ENCODE results near the gene GATC.
"Not testable (repeated sequence)": the region's sequence is repeated elsewhere in the genome, so short reads cannot be mapped to it uniquely, and the experiment has no call there.

Gene GATC

GRCh38 chr12:120437735-120438494 is 8.3 kb upstream of the GATC start, which contains the start of gene COX6A1:
TSS of gene COX6A1 (plus strand) at chr12:120438113. CDS start at chr12:120438127, 14 bp downstream.
- DNase-seq (ENCODE audit: low read depth), result peak; percentile 99

- DNase-seq (ENCODE audit: low read depth), result no peak
Observed at GRCh38 chr12:120438495-120439198, 7.6 kb upstream of the GATC start.

GRCh38 chr12:120439646-120440247 is 6.5 kb upstream of the GATC start:
- DNase-seq (ENCODE audit: low read depth), result peak; percentile 65

GRCh38 chr12:120444676-120445075 is 1.6 kb upstream of the GATC start:
- no peak for DNase-seq (ENCODE audit: low read depth)

- DNase-seq (ENCODE audit: low read depth), result not testable (repeated sequence)
Observed at GRCh38 chr12:120446844-120447178, 567 bp downstream of the GATC start.

GRCh38 chr12:120447992-120448391 is 1.7 kb downstream of the GATC start:
- no peak for DNase-seq (ENCODE audit: low read depth)

- peak; percentile 27 for DNase-seq (ENCODE audit: low read depth)
Observed at GRCh38 chr12:120452524-120452923, 6.3 kb downstream of the GATC start.

GRCh38 chr12:120453060-120453750 is 7.0 kb downstream of the GATC start:
- DNase-seq (ENCODE audit: low read depth), result no peak

GRCh38 chr12:120453977-120454376 is 7.7 kb downstream of the GATC start:
- peak; percentile 33 for DNase-seq (ENCODE audit: low read depth)

GRCh38 chr12:120455302-120455701 is 9.1 kb downstream of the GATC start:
- DNase-seq (ENCODE audit: low read depth), result no peak

GRCh38 chr12:120457133-120457532 is 10.9 kb downstream of the GATC start:
- DNase-seq (ENCODE audit: low read depth), result peak; percentile 12

- DNase-seq (ENCODE audit: low read depth), result no peak
Observed at GRCh38 chr12:120460157-120460556, 13.9 kb downstream of the GATC start.

- no peak for DNase-seq (ENCODE audit: low read depth)
Observed at GRCh38 chr12:120462099-120462640, 15.9 kb downstream of the GATC start.

- DNase-seq (ENCODE audit: low read depth), result no peak
Observed at GRCh38 chr12:120463712-120464111, 17.5 kb downstream of the GATC start.

- no peak for DNase-seq (ENCODE audit: low read depth)
Observed at GRCh38 chr12:120465756-120466155, 19.5 kb downstream of the GATC start.

GRCh38 chr12:120466560-120467315 is 20.5 kb downstream of the GATC start:
- DNase-seq (ENCODE audit: low read depth), result peak; percentile 56

GRCh38 chr12:120467439-120467838 is 21.2 kb downstream of the GATC start:
- no peak for DNase-seq (ENCODE audit: low read depth)

- DNase-seq (ENCODE audit: low read depth), result peak; percentile 65
Observed at GRCh38 chr12:120468325-120468820, 22.1 kb downstream of the GATC start.

GRCh38 chr12:120468821-120469449 is 22.7 kb downstream of the GATC start:
- peak; percentile 23 for DNase-seq (ENCODE audit: low read depth)

- DNase-seq (ENCODE audit: low read depth), result peak; percentile 95
Observed at GRCh38 chr12:120469450-120470149, 23.4 kb downstream of the GATC start, which contains the start of gene SRSF9. TSS of gene SRSF9 (minus strand) at chr12:120469748. CDS start at chr12:120469609, 139 bp downstream.
